B cell (primary cell): Measurements from ENCODE around the gene C17orf113. TPM values are rescaled to one million over a fixed set of nuclear protein-coding genes. Genes with fewer than 3 reads are reported as not detected.

Source experiments
- ATAC-seq: fragments of 200-7000 bp; cut with Tn5 transposase; one replicate; pipeline ENCODE4 v1.10.0; 2021; ENCODE audit warnings: low read depth, mild to moderate bottlenecking, moderate number of reproducible peaks, moderate library complexity
- CTCF ChIA-PET: fragments of 350-600 bp; sonication (Branson Sonifier 250); formaldehyde crosslinking; loops from one replicate; lab custom pipeline; 2021; ENCODE audit warnings: antibody characterized with exemption, inconsistent platforms; lab: Charles Lee
- POLR2A ChIA-PET: fragments of 350-600 bp; sonication (Branson Sonifier 250); formaldehyde crosslinking; loops from one replicate; lab custom pipeline; 2021; ENCODE audit warnings: antibody characterized with exemption; lab: Charles Lee
- DNase-seq: peaks from one replicate; pipeline ENCODE4 v3.0.0; 2013
- H2AFZ ChIP-seq: 2 replicates; pipeline ENCODE4 v1.6.1; 2012; ENCODE audit warnings: mild to moderate bottlenecking, low read depth, low read length; ENCODE audit not compliant: insufficient read depth, poor library complexity, severe bottlenecking
- H3K27ac ChIP-seq, 2 donors: 1 replicate in 1 of 2; 2 replicates in 1 of 2; pipeline ENCODE4 v1.5.1; 2012 to 2013; ENCODE audit warnings: low read length in 2 of 2, mild to moderate bottlenecking in 2 of 2, moderate library complexity in 1 of 2
- H3K27me3 ChIP-seq, 4 experiments: fragments of 200-600 bp in 1 of 4; sonication (generic) in 1 of 4; replicated peaks in 1 of 4; 1 replicate in 2 of 4; 2 replicates in 2 of 4; pipeline versions ENCODE4 v1.6.1 to v1.7.0; 2013 to 2016; ENCODE audit warnings: low read length in 3 of 4, mild to moderate bottlenecking in 2 of 4, mixed read lengths in 1 of 4, moderate library complexity in 1 of 4; ENCODE audit not compliant: insufficient read depth in 4 of 4, control insufficient read depth in 3 of 4; ENCODE audit errors: control extremely low read depth in 1 of 4
- H3K36me3 ChIP-seq, 2 experiments: replicated peaks in 1 of 2; 1 replicate in 1 of 2; 2 replicates in 1 of 2; pipeline versions ENCODE4 v1.6.1 to v1.7.1; 2013; ENCODE audit warnings: low read length in 1 of 2; ENCODE audit not compliant: insufficient read depth in 2 of 2, control insufficient read depth in 1 of 2; ENCODE audit errors: control extremely low read depth in 1 of 2, extremely low read depth in 1 of 2
- H3K4me1 ChIP-seq, 2 donors: fragments of 200-600 bp in 1 of 2; sonication (generic) in 1 of 2; 1 replicate in 1 of 2; 2 replicates in 1 of 2; pipeline versions ENCODE4 v1.5.1 to v1.6.1; 2013 to 2017; ENCODE audit warnings: low read length in 2 of 2; ENCODE audit not compliant: control insufficient read depth in 2 of 2, insufficient read depth in 2 of 2
- H3K4me2 ChIP-seq: replicated peaks from 2 replicates; pipeline ENCODE3; 2012; ENCODE audit warnings: mild to moderate bottlenecking, low read depth, low read length; ENCODE audit not compliant: poor library complexity, severe bottlenecking
- H3K4me3 ChIP-seq, 5 experiments: fragments of 200-600 bp in 1 of 5; sonication (generic) in 1 of 5; 1 replicate in 3 of 5; 2 replicates in 2 of 5; pipeline versions ENCODE4 v1.5.1 to v1.7.0; 2011 to 2016; ENCODE audit warnings: low read length in 4 of 5, mild to moderate bottlenecking in 4 of 5, low read depth in 2 of 5, control low read depth in 1 of 5, moderate library complexity in 1 of 5; ENCODE audit not compliant: insufficient read depth in 1 of 5; ENCODE audit errors: control extremely low read depth in 1 of 5, extremely low read depth in 1 of 5
- H3K79me2 ChIP-seq: fragments of 200-600 bp; sonication (generic); one replicate; pipeline ENCODE4 v1.6.0; 2016; ENCODE audit warnings: low read length; ENCODE audit not compliant: control insufficient read depth, insufficient read depth
- H3K9ac ChIP-seq: fragments of 200-600 bp; sonication (generic); 2 replicates; pipeline ENCODE4 v1.6.1; 2017; ENCODE audit warnings: mild to moderate bottlenecking, low read length, moderate library complexity
- H3K9me3 ChIP-seq, 3 donors: one replicate each; pipeline versions ENCODE4 v1.6.1 to v1.7.1; 2013; ENCODE audit warnings: low read length in 2 of 3; ENCODE audit not compliant: control insufficient read depth in 2 of 3, insufficient read depth in 1 of 3; ENCODE audit errors: control extremely low read depth in 1 of 3
- H4K20me1 ChIP-seq: 2 replicates; pipeline ENCODE4 v1.6.0; 2012; ENCODE audit warnings: mild to moderate bottlenecking, low read length; ENCODE audit not compliant: insufficient read depth, control insufficient read depth, poor library complexity, severe bottlenecking
- H3K27ac Mint-ChIP-seq: one replicate; pipeline ENCODE4 v1.8.0; 2021; ENCODE audit warnings: mixed read lengths
- H3K27me3 Mint-ChIP-seq: one replicate; pipeline ENCODE4 v1.8.0; 2021; ENCODE audit warnings: mixed read lengths
- H3K4me1 Mint-ChIP-seq: one replicate; pipeline ENCODE4 v1.8.0; 2021; ENCODE audit warnings: mixed read lengths
- H3K4me3 Mint-ChIP-seq: one replicate; pipeline ENCODE4 v1.8.0; 2021; ENCODE audit warnings: mixed read lengths
- H3K9me3 Mint-ChIP-seq: one replicate; pipeline ENCODE4 v1.8.0; 2022; ENCODE audit warnings: mixed read lengths; ENCODE audit not compliant: insufficient read depth
- EZH2 ChIP-seq: IDR thresholded peaks from 2 replicates; pipeline ENCODE4 v1.6.1; 2012; ENCODE audit warnings: borderline replicate concordance, low read depth, mild to moderate bottlenecking, moderate library complexity, low read length; ENCODE audit not compliant: insufficient read depth, poor library complexity, severe bottlenecking
- WGBS: methylation state at CpG from one replicate; pipeline ENCODE4 v1.1.5; 2013; ENCODE audit warnings: missing lambda C conversion rate; ENCODE audit not compliant: insufficient coverage; 5-methylcytosine and 5-hydroxymethylcytosine counted together
- intact Hi-C: fragments of 100-400 bp; cut with micrococcal nuclease; formaldehyde crosslinking; loops from one replicate; pipeline ENCODE4 v1.10.0; 2022
- polyA plus RNA-seq: library from polyadenylated mRNA; depleted of rRNA; stranded (reverse); fragments of >200 nt; gene quantifications from 2 replicates; pipeline ENCODE4 v1.2.3, GENCODE V29; 2012
- total RNA-seq, 2 donors: library from RNA; stranded (reverse); fragments of 120-200 nt in 1 of 2; gene quantifications; 1 replicate in 1 of 2; 2 replicates in 1 of 2; pipeline versions ENCODE4 v1.2.3 to v1.2.4, GENCODE V29; 2013 to 2022
- TF ChIP-seq, protein P1 (sequence below): fragments of 200-600 bp; IDR thresholded peaks from one replicate; pipeline ENCODE4 v1.8.0; 2022; ENCODE audit warnings: antibody characterized with exemption, mild to moderate bottlenecking

The C17orf113 gene
- total and polyA plus RNA-seq, 2 donors (not counting 1 experiment from before 2014, with no cell fraction given): 1.2 to 2.1 TPM

DNA sequence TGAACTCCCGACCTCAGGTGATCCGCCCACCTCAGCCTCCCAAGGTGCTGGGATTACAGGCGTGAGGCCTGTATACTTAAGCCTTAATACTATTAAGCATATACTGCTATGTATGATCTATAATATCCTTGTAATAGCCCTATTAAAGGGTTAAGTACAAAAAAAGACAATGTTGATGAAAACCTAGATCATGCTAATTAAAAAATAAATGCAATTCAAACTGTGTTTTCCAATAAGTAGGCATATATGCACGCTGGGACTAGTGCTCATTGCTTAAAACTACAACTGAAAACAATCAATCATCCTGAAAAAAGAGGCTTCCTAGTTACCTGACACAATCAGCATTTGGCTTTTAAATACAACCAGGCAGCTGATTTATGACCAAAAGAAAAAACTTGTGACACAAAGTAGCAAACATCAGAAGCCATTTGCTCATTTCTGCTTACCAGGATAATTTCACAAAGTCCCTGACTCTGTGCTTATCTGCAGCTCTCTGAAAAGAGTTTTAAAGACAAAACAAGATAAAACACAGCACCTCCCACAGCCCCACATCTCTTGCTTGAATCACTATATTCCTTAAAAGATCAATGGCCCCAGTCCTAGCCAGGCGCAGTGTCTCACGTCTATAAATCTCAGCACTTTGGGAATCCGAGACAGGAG, 36.8 kb upstream of the C17orf113 start:
- H3K9me3 ChIP-seq: no peaks in the 10 kb centered on the region
- Mint-ChIP-seq H3K4me3 (no peak overlapping the region), H3K27ac (no peak overlapping the region), H3K4me1 (no peaks in the 10 kb centered on the region), H3K27me3 (peaks cover 17% of the 10 kb centered on the region), H3K9me3 (no peaks in the 10 kb centered on the region)
- H3K4me1 ChIP-seq: no peaks in the 10 kb centered on the region
- no peak overlapping the region for H2AFZ ChIP-seq
- no peak overlapping the region for H3K27ac ChIP-seq
- intact Hi-C loops: no loop called here
- no peak overlapping the region for H3K9ac ChIP-seq
- ChIA-PET CTCF (interaction anchor here (0.9 to 1.6 kb wide), 2 partner anchors 14 to 19 kb away, joined by 3 to 4 read pairs; no protein-coding TSS in a partner anchor), POLR2A (interaction anchor here (1.0 kb wide), 1 partner anchor 18 kb away, joined by 3 read pairs; no protein-coding TSS in a partner anchor)
- H4K20me1 ChIP-seq: no peaks in the 10 kb centered on the region
- no peak overlapping the region for H3K4me2 ChIP-seq
- WGBS: 90% methylated on average over 4 of the region's 7 CpGs
- ATAC-seq: no peak
- no peaks in the 10 kb centered on the region for H3K79me2 ChIP-seq
- DNase-seq: no peak
- TF ChIP-seq, protein P1, sequence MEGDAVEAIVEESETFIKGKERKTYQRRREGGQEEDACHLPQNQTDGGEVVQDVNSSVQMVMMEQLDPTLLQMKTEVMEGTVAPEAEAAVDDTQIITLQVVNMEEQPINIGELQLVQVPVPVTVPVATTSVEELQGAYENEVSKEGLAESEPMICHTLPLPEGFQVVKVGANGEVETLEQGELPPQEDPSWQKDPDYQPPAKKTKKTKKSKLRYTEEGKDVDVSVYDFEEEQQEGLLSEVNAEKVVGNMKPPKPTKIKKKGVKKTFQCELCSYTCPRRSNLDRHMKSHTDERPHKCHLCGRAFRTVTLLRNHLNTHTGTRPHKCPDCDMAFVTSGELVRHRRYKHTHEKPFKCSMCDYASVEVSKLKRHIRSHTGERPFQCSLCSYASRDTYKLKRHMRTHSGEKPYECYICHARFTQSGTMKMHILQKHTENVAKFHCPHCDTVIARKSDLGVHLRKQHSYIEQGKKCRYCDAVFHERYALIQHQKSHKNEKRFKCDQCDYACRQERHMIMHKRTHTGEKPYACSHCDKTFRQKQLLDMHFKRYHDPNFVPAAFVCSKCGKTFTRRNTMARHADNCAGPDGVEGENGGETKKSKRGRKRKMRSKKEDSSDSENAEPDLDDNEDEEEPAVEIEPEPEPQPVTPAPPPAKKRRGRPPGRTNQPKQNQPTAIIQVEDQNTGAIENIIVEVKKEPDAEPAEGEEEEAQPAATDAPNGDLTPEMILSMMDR: no peak
- TF ChIP-seq EZH2: no peak
- H3K27me3 ChIP-seq: peaks cover 0 to 2% (median 0%) of the 10 kb centered on the region in 4 experiments
- no peaks in the 10 kb centered on the region for H3K36me3 ChIP-seq
- H3K4me3 ChIP-seq: no peak overlapping the region

DNA sequence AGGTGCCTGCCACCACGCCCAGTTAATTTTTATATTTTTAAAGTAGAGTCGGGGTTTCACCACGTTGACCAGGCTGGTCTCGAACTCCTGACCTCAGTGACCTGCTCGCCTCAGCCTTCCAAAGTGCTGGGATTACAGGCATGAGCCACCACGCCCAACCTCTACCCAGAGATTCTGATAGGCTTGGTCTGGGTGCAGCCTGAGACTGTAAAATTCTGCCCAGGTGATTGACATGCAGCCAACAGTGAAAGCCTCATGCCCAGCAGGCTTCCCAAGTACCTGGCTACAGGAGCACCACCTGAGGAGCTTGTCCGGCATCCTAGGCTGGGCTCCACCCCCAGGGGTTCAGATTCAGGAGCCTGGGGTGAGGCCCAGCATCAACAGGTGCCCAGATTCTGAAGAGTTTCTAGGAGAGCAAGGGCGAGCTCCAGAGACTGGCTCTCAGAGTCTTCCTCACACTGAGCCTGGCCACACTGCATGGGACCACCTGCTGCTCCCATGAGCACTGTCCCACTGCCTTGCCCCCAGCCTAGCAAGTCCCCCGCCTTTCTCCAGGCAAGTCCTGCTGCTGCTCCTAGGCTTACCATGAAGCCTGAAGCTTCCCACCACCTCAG, 31.2 kb upstream of the C17orf113 start:
- CTCF ChIA-PET: no interaction called here
- H3K4me1 Mint-ChIP-seq: no peaks in the 10 kb centered on the region

More for the DNA sequence above, 31.2 kb upstream of the C17orf113 start:
- Histone ChIP-seq H3K27ac (no peak overlapping the region), H3K4me3 (no peak overlapping the region), H3K9ac (no peak overlapping the region), H2AFZ (no peak overlapping the region), H3K36me3 (no peaks in the 10 kb centered on the region), H3K4me1 (no peaks in the 10 kb centered on the region), H3K27me3 (no peaks in the 10 kb centered on the region), H3K4me2 (no peak overlapping the region), H3K79me2 (no peaks in the 10 kb centered on the region), H4K20me1 (no peaks in the 10 kb centered on the region), H3K9me3 (no peaks in the 10 kb centered on the region)
- Mint-ChIP-seq H3K27me3 (no peaks in the 10 kb centered on the region), H3K9me3 (no peaks in the 10 kb centered on the region), H3K4me3 (no peak overlapping the region), H3K27ac (no peak overlapping the region)
- intact Hi-C loops: no loop called here
- 95% methylated on average over 7 of the region's 9 CpGs for WGBS
- ATAC-seq (no peak), DNase-seq (no peak)
- POLR2A ChIA-PET: no interaction called here
- TF ChIP-seq, protein P1: no peak
- no peak for TF ChIP-seq EZH2
